MM.1S (cell line): ENCODE results near the gene ZFAND2A.
"Not testable (repeated sequence)": the region's sequence is repeated elsewhere in the genome, so short reads cannot be mapped to it uniquely, and the experiment has no call there.

Experiments used
- DNase-seq: peaks from one replicate; pipeline ENCODE4 v3.0.0-alpha.2; 2015
- H2AFZ ChIP-seq: fragments of 300-600 bp; sonication (generic); 2 replicates; pipeline ENCODE4 v1.6.0; 2016; ENCODE audit warnings: antibody characterized with exemption, low read length
- H3F3A ChIP-seq: fragments of 300-600 bp; sonication (generic); 2 replicates; pipeline ENCODE4 v1.6.1; 2016; ENCODE audit warnings: mild to moderate bottlenecking, antibody characterized with exemption, low read length, moderate library complexity, mixed read lengths; ENCODE audit not compliant: insufficient read depth
- H3K27ac ChIP-seq: fragments of 300-600 bp; sonication (generic); 2 replicates; pipeline ENCODE4 v1.5.1; 2016; ENCODE audit warnings: mild to moderate bottlenecking, low read length
- H3K27me3 ChIP-seq: fragments of 300-600 bp; sonication (generic); replicated peaks from 2 replicates; pipeline ENCODE4 v1.6.0; 2016; ENCODE audit warnings: low read length; ENCODE audit not compliant: insufficient read depth
- H3K36me3 ChIP-seq: fragments of 300-600 bp; sonication (generic); replicated peaks from 2 replicates; pipeline ENCODE4 v1.6.1; 2016; ENCODE audit warnings: mild to moderate bottlenecking, low read length, mixed read lengths; ENCODE audit not compliant: insufficient read depth
- H3K4me1 ChIP-seq: fragments of 300-600 bp; sonication (generic); 2 replicates; pipeline ENCODE4 v1.6.1; 2016; ENCODE audit warnings: low read length, mixed read lengths
- H3K4me2 ChIP-seq: fragments of 300-600 bp; sonication (generic); 2 replicates; pipeline ENCODE4 v1.6.0; 2016; ENCODE audit warnings: low read depth, low read length
- H3K4me3 ChIP-seq: fragments of 300-600 bp; sonication (generic); 2 replicates; pipeline ENCODE4 v1.5.1; 2016; ENCODE audit warnings: low read length, mixed read lengths
- H3K79me2 ChIP-seq: fragments of 300-600 bp; sonication (generic); 2 replicates; pipeline ENCODE4 v1.6.1; 2016; ENCODE audit warnings: mixed run types, low read length, mixed read lengths
- H3K9ac ChIP-seq: fragments of 300-600 bp; sonication (generic); 2 replicates; pipeline ENCODE4 v1.6.1; 2016; ENCODE audit warnings: low read length, mixed read lengths
- H3K9me2 ChIP-seq: fragments of 300-600 bp; sonication (generic); replicated peaks from 2 replicates; pipeline ENCODE4 v1.6.1; 2016; ENCODE audit warnings: mild to moderate bottlenecking, low read length, mixed read lengths; ENCODE audit not compliant: insufficient read depth
- H3K9me3 ChIP-seq: fragments of 300-600 bp; sonication (generic); replicated peaks from 2 replicates; pipeline ENCODE4 v1.6.1; 2016; ENCODE audit warnings: mild to moderate bottlenecking, low read length, mixed read lengths; ENCODE audit not compliant: insufficient read depth
- H4K20me1 ChIP-seq: fragments of 300-600 bp; sonication (generic); 2 replicates; pipeline ENCODE4 v1.6.1; 2016; ENCODE audit warnings: mild to moderate bottlenecking, low read length, moderate library complexity, mixed read lengths; ENCODE audit not compliant: insufficient read depth
- EZH2 ChIP-seq: fragments of 300-600 bp; sonication (generic); optimal IDR thresholded peaks from 2 replicates; pipeline ENCODE3; 2017; ENCODE audit warnings: low read depth, mild to moderate bottlenecking, antibody characterized with exemption, low read length, mixed read lengths
- TF ChIP-seq, protein P1 (sequence below): fragments of 300-600 bp; sonication (generic); IDR thresholded peaks from 2 replicates; pipeline ENCODE4 v1.5.1; 2016; ENCODE audit warnings: antibody characterized with exemption, low read length, mixed read lengths

ZFAND2A gene

GRCh38 chr7:1156782-1157535, 3.0 kb downstream of the ZFAND2A start:
- H4K20me1 ChIP-seq, result no peaks in the 10 kb centered on the region
- H3F3A ChIP-seq, result no peaks in the 10 kb centered on the region
- no peaks in the 10 kb centered on the region for H3K9me3 ChIP-seq
- H3K4me3 ChIP-seq, result no peak overlapping the region
- no peak overlapping the region for H3K4me2 ChIP-seq
- peaks cover 7% of the 10 kb centered on the region for H3K36me3 ChIP-seq
- H3K27me3 ChIP-seq, result no peaks in the 10 kb centered on the region
- H3K4me1 ChIP-seq, result peaks cover 3% of the 10 kb centered on the region; the same call in 1 of the 2 replicates
- no peak overlapping the region for H3K27ac ChIP-seq
- TF ChIP-seq, protein P1, sequence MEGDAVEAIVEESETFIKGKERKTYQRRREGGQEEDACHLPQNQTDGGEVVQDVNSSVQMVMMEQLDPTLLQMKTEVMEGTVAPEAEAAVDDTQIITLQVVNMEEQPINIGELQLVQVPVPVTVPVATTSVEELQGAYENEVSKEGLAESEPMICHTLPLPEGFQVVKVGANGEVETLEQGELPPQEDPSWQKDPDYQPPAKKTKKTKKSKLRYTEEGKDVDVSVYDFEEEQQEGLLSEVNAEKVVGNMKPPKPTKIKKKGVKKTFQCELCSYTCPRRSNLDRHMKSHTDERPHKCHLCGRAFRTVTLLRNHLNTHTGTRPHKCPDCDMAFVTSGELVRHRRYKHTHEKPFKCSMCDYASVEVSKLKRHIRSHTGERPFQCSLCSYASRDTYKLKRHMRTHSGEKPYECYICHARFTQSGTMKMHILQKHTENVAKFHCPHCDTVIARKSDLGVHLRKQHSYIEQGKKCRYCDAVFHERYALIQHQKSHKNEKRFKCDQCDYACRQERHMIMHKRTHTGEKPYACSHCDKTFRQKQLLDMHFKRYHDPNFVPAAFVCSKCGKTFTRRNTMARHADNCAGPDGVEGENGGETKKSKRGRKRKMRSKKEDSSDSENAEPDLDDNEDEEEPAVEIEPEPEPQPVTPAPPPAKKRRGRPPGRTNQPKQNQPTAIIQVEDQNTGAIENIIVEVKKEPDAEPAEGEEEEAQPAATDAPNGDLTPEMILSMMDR, result no peak
- DNase-seq, result no peak
- no peak overlapping the region for H3K9ac ChIP-seq
- H3K79me2 ChIP-seq, result peaks cover 59% of the 10 kb centered on the region
- no peak overlapping the region for H2AFZ ChIP-seq
- no peaks in the 10 kb centered on the region for H3K9me2 ChIP-seq

GRCh38 chr7:1155818-1156781, 3.9 kb downstream of the ZFAND2A start:
- H3F3A ChIP-seq, H3K9me2 ChIP-seq, H4K20me1 ChIP-seq, DNase-seq, H3K27me3 ChIP-seq, H3K36me3 ChIP-seq, H3K4me3 ChIP-seq, H3K27ac ChIP-seq, H3K4me2 ChIP-seq, H3K9me3 ChIP-seq, H3K4me1 ChIP-seq, H2AFZ ChIP-seq, H3K9ac ChIP-seq: not testable (repeated sequence)
- H3K79me2 ChIP-seq, result peaks cover 59% of the 10 kb centered on the region

- H3K9me2 ChIP-seq, result no peaks in the 10 kb centered on the region
- H3K4me1 ChIP-seq, result peaks cover 3% of the 10 kb centered on the region; the same call in 1 of the 2 replicates
- no peaks in the 10 kb centered on the region for H4K20me1 ChIP-seq
- H3K4me3 ChIP-seq, result no peak overlapping the region
- H3K9ac ChIP-seq, result no peak overlapping the region
- peaks cover 46% of the 10 kb centered on the region for H3K79me2 ChIP-seq
- TF ChIP-seq, protein P1, result no peak
- no peak for TF ChIP-seq EZH2
- H3K27me3 ChIP-seq, result no peaks in the 10 kb centered on the region
- no peak overlapping the region for H3K27ac ChIP-seq
- peaks cover 8% of the 10 kb centered on the region for H3K36me3 ChIP-seq
- no peaks in the 10 kb centered on the region for H3F3A ChIP-seq
- no peaks in the 10 kb centered on the region for H3K9me3 ChIP-seq
- DNase-seq, result no peak
- no peak overlapping the region for H2AFZ ChIP-seq
- no peak overlapping the region for H3K4me2 ChIP-seq
Measured at GRCh38 chr7:1154172-1154739, 5.7 kb downstream of the ZFAND2A start.
